OCI-LY1 (cell line): Measurements from ENCODE around the gene MTCP1.

Experiments
- H2AFZ ChIP-seq: fragments of 200-600 bp; sonication (generic), shearing (Covaris generic); 2 replicates; pipeline ENCODE4 v1.6.0; 2014; ENCODE audit warnings: antibody characterized with exemption, mild to moderate bottlenecking, low read length
- H3F3A ChIP-seq: fragments of 200-600 bp; sonication (generic), shearing (Covaris generic); 2 replicates; pipeline ENCODE4 v1.6.0; 2014; ENCODE audit warnings: mild to moderate bottlenecking, antibody characterized with exemption, low read length, moderate library complexity; ENCODE audit not compliant: insufficient read depth
- H3K27ac ChIP-seq: fragments of 200-600 bp; sonication (generic); 2 replicates; pipeline ENCODE4 v1.5.1; 2014; ENCODE audit warnings: low read length, mixed run types, mild to moderate bottlenecking, low read depth; ENCODE audit not compliant: poor library complexity, severe bottlenecking
- H3K27me3 ChIP-seq: fragments of 200-600 bp; sonication (generic); 2 replicates; pipeline ENCODE4 v1.6.0; 2014; ENCODE audit warnings: antibody characterized with exemption, mild to moderate bottlenecking, low read length, moderate library complexity; ENCODE audit not compliant: insufficient read depth
- H3K36me3 ChIP-seq: fragments of 200-600 bp; sonication (generic); 2 replicates; pipeline ENCODE4 v1.6.1; 2014; ENCODE audit warnings: mild to moderate bottlenecking, antibody characterized with exemption, low read length, moderate library complexity, mixed read lengths; ENCODE audit not compliant: insufficient read depth
- H3K4me1 ChIP-seq: fragments of 200-600 bp; sonication (generic); 2 replicates; pipeline ENCODE4 v1.5.1; 2014; ENCODE audit warnings: mild to moderate bottlenecking, low read length, moderate library complexity; ENCODE audit not compliant: insufficient read depth, severe bottlenecking
- H3K4me2 ChIP-seq: fragments of 200-600 bp; sonication (generic), shearing (Covaris generic); 2 replicates; pipeline ENCODE4 v1.6.1; 2014; ENCODE audit warnings: low read length
- H3K4me3 ChIP-seq: fragments of 200-600 bp; sonication (generic); 2 replicates; pipeline ENCODE4 v1.5.1; 2014; ENCODE audit warnings: low read length, low read depth, mild to moderate bottlenecking, mixed read lengths; ENCODE audit not compliant: poor library complexity, severe bottlenecking
- H3K79me2 ChIP-seq: fragments of 200-600 bp; shearing (Covaris generic); 2 replicates; pipeline ENCODE4 v1.6.1; 2016; ENCODE audit warnings: mixed run types, low read length, mixed read lengths; ENCODE audit not compliant: insufficient read depth
- H3K9ac ChIP-seq: fragments of 200-600 bp; sonication (generic), shearing (Covaris generic); 2 replicates; pipeline ENCODE4 v1.6.1; 2014; ENCODE audit warnings: mild to moderate bottlenecking, low read length, mixed read lengths
- H3K9me2 ChIP-seq: fragments of 200-600 bp; sonication (generic), shearing (Covaris generic); 2 replicates; pipeline ENCODE4 v1.6.1; 2014; ENCODE audit warnings: low read depth, mild to moderate bottlenecking, low read length, mixed read lengths
- H3K9me3 ChIP-seq: fragments of 200-600 bp; shearing (Covaris generic); 2 replicates; pipeline ENCODE4 v1.6.1; 2014; ENCODE audit warnings: low read length, mixed read lengths
- H4K20me1 ChIP-seq: fragments of 200-600 bp; sonication (generic), shearing (Covaris generic); 2 replicates; pipeline ENCODE4 v1.6.0; 2016; ENCODE audit warnings: mild to moderate bottlenecking, low read length; ENCODE audit not compliant: insufficient read depth
- EZH2 ChIP-seq: fragments of 200-600 bp; sonication (generic), shearing (Covaris generic); IDR thresholded peaks from 2 replicates; pipeline ENCODE4 v1.8.0; 2017; ENCODE audit warnings: borderline replicate concordance, mixed run types, mild to moderate bottlenecking, antibody characterized with exemption, low read length, moderate library complexity, mixed read lengths
- TF ChIP-seq, protein P1 (sequence below): fragments of 200-600 bp; sonication (generic), shearing (Covaris generic); IDR thresholded peaks from 2 replicates; pipeline ENCODE4 v1.5.1; 2017; ENCODE audit warnings: mild to moderate bottlenecking, antibody characterized with exemption, low read length, moderate library complexity, mixed read lengths

Gene MTCP1

DNA sequence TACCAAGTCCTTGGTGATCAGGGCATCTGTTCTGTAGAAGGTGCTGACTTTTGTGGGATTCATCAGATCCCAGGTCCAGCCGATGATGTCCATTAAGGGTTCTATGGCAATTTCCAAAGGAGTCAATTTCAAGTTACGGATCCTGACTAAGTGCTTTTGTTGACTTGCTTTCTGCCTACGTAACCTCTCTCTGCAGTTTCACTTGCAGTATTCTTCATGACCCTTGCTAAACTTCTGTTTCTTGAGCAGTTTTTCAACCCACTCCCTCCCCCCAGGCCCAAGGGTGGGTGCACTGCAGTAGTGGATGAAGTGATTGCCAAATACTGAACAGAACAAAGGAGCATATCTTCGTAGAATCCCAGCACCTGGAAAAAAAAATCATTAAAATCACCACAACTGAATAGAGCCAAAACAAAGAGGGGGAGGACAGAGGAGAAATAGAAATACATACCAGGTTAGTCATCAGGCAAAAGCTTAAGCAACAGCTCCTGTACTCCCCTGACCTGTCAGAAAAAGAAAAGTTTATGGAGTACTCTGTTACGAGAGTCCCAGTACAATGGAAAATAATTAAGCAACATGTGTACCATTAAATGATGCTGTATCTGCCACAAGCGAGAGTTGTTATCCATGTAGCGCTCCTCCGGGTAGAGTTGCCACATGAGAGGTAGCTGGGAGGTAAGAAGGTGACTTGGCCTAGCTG is 5.8 kb downstream of the MTCP1 start:
- no peak for TF ChIP-seq EZH2
- TF ChIP-seq, protein P1, sequence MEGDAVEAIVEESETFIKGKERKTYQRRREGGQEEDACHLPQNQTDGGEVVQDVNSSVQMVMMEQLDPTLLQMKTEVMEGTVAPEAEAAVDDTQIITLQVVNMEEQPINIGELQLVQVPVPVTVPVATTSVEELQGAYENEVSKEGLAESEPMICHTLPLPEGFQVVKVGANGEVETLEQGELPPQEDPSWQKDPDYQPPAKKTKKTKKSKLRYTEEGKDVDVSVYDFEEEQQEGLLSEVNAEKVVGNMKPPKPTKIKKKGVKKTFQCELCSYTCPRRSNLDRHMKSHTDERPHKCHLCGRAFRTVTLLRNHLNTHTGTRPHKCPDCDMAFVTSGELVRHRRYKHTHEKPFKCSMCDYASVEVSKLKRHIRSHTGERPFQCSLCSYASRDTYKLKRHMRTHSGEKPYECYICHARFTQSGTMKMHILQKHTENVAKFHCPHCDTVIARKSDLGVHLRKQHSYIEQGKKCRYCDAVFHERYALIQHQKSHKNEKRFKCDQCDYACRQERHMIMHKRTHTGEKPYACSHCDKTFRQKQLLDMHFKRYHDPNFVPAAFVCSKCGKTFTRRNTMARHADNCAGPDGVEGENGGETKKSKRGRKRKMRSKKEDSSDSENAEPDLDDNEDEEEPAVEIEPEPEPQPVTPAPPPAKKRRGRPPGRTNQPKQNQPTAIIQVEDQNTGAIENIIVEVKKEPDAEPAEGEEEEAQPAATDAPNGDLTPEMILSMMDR: no peak
- H3K27me3 ChIP-seq: no peaks in the 10 kb centered on the region
- no peak overlapping the region for H3K9ac ChIP-seq
- H3K9me2 ChIP-seq: no peaks in the 10 kb centered on the region
- H2AFZ ChIP-seq: no peak overlapping the region
- H3K9me3 ChIP-seq: no peaks in the 10 kb centered on the region
- no peaks in the 10 kb centered on the region for H3F3A ChIP-seq
- peaks cover 25% of the 10 kb centered on the region for H3K36me3 ChIP-seq
- peaks cover 21% of the 10 kb centered on the region for H3K4me1 ChIP-seq
- peaks cover 18% of the 10 kb centered on the region for H3K79me2 ChIP-seq
- H4K20me1 ChIP-seq: no peaks in the 10 kb centered on the region
- no peak overlapping the region for H3K27ac ChIP-seq
- H3K4me2 ChIP-seq: no peak overlapping the region
- no peak overlapping the region for H3K4me3 ChIP-seq

DNA sequence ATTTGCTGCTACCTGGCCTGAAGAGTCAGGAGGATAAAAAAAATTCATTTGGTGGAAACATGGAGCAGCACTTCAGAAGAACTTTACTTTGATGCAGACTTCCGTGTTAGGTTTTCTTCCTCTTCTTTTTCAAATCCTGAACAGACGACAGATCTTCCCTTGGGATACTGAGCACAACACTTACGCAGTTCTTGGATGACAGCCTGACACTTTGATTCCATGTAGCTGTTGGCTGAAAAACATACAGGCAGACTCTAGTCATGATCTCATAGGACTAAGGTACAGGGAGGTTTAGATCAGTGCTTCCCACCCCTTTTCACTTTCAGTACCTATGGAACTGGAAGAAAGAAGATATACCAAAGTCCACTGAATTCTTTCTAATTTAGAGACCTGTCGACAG is 9.2 kb downstream of the MTCP1 start:
- H3K36me3 ChIP-seq: peaks cover 32% of the 10 kb centered on the region
- no peaks in the 10 kb centered on the region for H3F3A ChIP-seq

DNA sequence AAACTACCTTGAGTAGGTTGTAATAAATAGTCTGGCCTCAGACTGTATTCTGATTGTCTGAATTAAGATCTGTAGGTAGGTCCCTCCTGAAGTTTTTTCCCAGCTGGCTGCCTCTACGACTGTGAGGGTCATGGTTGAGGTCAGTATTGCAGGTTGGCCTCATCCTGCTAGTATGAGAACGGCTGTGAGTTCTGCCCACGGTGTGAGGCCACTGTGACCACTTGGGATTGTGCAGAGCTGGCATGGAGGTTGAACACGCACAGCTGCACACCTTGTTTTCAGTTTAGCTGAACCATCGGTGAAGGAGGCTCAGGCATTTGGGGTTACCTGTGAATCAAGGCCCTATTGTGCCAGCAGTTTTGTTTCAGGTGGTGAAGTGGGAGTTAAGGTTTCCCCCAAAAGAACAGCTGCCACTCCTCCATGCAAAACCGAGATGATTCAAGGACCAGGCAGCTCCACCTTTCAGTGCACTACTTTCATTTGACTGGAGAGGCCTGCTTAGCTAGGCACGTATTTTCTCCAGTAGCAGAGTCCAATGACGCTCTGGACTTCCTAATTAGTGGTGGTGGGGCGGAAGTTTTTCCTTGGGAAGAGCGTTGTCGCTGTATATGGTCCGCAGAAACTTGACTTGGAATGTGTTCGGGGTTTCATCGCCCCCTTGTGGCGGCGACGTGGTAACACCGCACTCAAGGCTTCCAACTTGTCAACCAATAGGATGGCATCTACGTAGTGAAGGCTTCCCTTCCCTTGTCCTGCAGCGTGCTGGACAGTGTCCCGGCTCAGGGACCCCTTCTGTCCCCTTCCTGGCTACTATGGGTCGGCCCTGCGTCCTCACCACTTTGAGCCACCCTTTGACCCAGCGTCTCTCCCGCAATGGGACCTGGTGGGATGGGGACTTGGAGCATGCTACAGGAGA is 13.8 kb downstream of the MTCP1 start:
- Histone ChIP-seq H2AFZ (no peak overlapping the region), H3K4me2 (peak overlapping the region; percentile 68), H3K36me3 (peaks cover 20% of the 10 kb centered on the region), H3K4me3 (peak overlapping the region; percentile 54), H3K9me2 (no peaks in the 10 kb centered on the region), H3K9ac (peak overlapping the region; percentile 35; the same call in 1 of the 2 replicates), H3K27me3 (no peaks in the 10 kb centered on the region), H3K4me1 (peaks cover 13% of the 10 kb centered on the region), H4K20me1 (no peaks in the 10 kb centered on the region), H3F3A (no peaks in the 10 kb centered on the region), H3K27ac (no peak overlapping the region), H3K79me2 (no peaks in the 10 kb centered on the region), H3K9me3 (no peaks in the 10 kb centered on the region)
- TF ChIP-seq EZH2: no peak
- TF ChIP-seq, protein P1: peak; percentile 68; the same call in 1 of the 2 replicates

More for the DNA sequence above, 9.2 kb downstream of the MTCP1 start:
- no peaks in the 10 kb centered on the region for H4K20me1 ChIP-seq
- no peak overlapping the region for H3K4me3 ChIP-seq
- peaks cover 10% of the 10 kb centered on the region for H3K4me1 ChIP-seq
- TF ChIP-seq, protein P1: no peak
- TF ChIP-seq EZH2: no peak
- no peaks in the 10 kb centered on the region for H3K79me2 ChIP-seq
- H2AFZ ChIP-seq: no peak overlapping the region
- no peaks in the 10 kb centered on the region for H3K9me2 ChIP-seq
- H3K9me3 ChIP-seq: no peaks in the 10 kb centered on the region
- H3K27ac ChIP-seq: no peak overlapping the region
- no peak overlapping the region for H3K9ac ChIP-seq
- no peaks in the 10 kb centered on the region for H3K27me3 ChIP-seq
- H3K4me2 ChIP-seq: no peak overlapping the region
